Adrenal gland (tissue), 12 donors: Measurements from ENCODE around the gene TNS1. TPM values are rescaled to one million over a fixed set of nuclear protein-coding genes. Genes with fewer than 3 reads are reported as not detected.

Experiments used
- DNase-seq, 7 donors: peaks; one replicate each; pipeline ENCODE4 v3.0.0-alpha.2; 2019 to 2020
- H3K27ac ChIP-seq, 5 donors: fragments of 200-600 bp; sonication (generic) in 4 of 5; 1 replicate in 3 of 5; 2 replicates in 2 of 5; pipeline versions ENCODE4 v1.5.1 to v1.8.0; 2016 to 2020; ENCODE audit warnings: mild to moderate bottlenecking in 1 of 5
- H3K27me3 ChIP-seq: fragments of 200-600 bp; 2 replicates; pipeline ENCODE4 v1.8.0; 2021
- H3K36me3 ChIP-seq, 2 donors: fragments of 200-600 bp; replicated peaks in 1 of 2; 1 replicate in 1 of 2; 2 replicates in 1 of 2; pipeline versions ENCODE4 v1.5.1 to v1.8.0; 2018 to 2022
- H3K4me1 ChIP-seq, 2 donors: fragments of 200-600 bp; replicated peaks in 1 of 2; 1 replicate in 1 of 2; 2 replicates in 1 of 2; pipeline versions ENCODE4 v1.5.1 to v1.8.0; 2018 to 2021
- H3K4me3 ChIP-seq, 4 donors: fragments of 200-600 bp; sonication (generic) in 3 of 4; one replicate each; pipeline ENCODE4 v1.5.1; 2016 to 2018
- H3K9me3 ChIP-seq, 3 donors: fragments of 200-600 bp; sonication (generic) in 1 of 3; replicated peaks in 1 of 3; 1 replicate in 2 of 3; 2 replicates in 1 of 3; pipeline versions ENCODE4 v1.5.1 to v1.8.0; 2016 to 2021
- POLR2A ChIP-seq, 2 donors: fragments of 450-650 bp; IDR thresholded peaks; one replicate each; pipeline ENCODE4 v1.6.1; 2017; ENCODE audit warnings: antibody characterized with exemption in 2 of 2, mild to moderate bottlenecking in 2 of 2, moderate library complexity in 1 of 2
- WGBS, 4 donors: extraction: QIAGEN DNeasy Blood & Tissue Kit in 2 of 4; methylation state at CpG; one replicate each; pipeline versions ENCODE4 v1.1.5 to v1.1.7; 2013 to 2017; 5-methylcytosine and 5-hydroxymethylcytosine counted together
- intact Hi-C, 2 donors: fragments of 100-400 bp; cut with DNase I; formaldehyde crosslinking; loops; one replicate each; pipeline versions ENCODE4 v1.14.1 to v1.15.0; 2022 to 2023
- polyA plus RNA-seq, 3 donors: library from polyadenylated mRNA; stranded (reverse); fragments of 200-250 nt in 2 of 3; fragments of 350-450 nt in 1 of 3; fragmentation: Illumina TruSeq in 1 of 3; extraction: RNeasy Lipid Tissue Mini Kit (QIAGEN cat#74804) in 1 of 3; gene quantifications; one replicate each; pipeline ENCODE4 v1.2.3, GENCODE V29; 2013 to 2014
- total RNA-seq, 9 donors: library from RNA; depleted of rRNA in 4 of 9; stranded (reverse); fragments of >200 nt in 4 of 9; fragments of 120-200 nt in 1 of 9; fragmentation: NEBNext Ultra II Directional in 1 of 9; extraction: Animal tissue kit (Norgen Biotek cat#: 25700) in 1 of 9; gene quantifications; one replicate each; pipeline versions ENCODE4 v1.1.0 to v1.2.4, GENCODE V29; 2013 to 2023
- TF ChIP-seq, protein P1 (sequence below), 6 experiments: fragments of 450-650 bp in 4 of 6; fragments of 200-600 bp in 2 of 6; sonication (generic) in 1 of 6; IDR thresholded peaks; 1 replicate in 5 of 6; 2 replicates in 1 of 6; pipeline versions ENCODE4 v1.5.1 to v1.8.0; 2016 to 2021; ENCODE audit warnings: antibody characterized with exemption in 6 of 6, mild to moderate bottlenecking in 2 of 6, moderate library complexity in 1 of 6
- donor health status: healthy with polysubstance abuse.
- donor health status: Bipolar disorder and iron deficiency.
- donor health status: DM: yes; HTN: yes; CAD: no.
- donor health status: DM: no; HTN: no; CAD: no.
- donor health status: DM: no; HTN: no; CAD: no.
- donor health status: DM: yes; HTN: yes; CAD: no.

The TNS1 gene
- total and polyA plus RNA-seq, 12 donors, result 34.1 to 341 (median 252) TPM

DNA sequence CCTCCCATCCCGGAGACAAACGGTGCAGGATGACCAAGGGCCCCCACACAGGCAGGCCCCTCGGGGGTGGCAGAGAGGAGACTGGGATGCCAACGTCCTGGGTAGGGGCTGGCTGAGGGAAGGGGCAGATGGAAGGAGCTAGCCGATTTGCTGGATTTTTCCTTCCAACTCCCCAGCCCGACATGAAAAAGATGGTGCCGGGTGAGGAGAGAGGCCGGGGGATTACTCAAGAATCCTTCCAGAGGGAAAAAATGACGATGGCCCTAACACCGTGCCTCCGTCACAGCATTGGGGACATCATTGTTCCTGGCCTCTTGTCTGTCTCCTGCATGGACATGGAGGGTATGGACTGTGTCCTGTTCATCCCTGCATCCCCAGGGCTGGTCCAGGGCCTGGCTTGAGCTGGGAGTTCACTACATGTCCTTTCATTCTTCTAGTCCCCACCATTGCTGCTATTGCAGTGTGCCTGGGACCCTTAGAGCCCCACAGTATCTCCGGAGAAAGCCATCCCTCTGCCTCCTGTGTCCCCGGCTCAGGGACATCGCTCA lies 217.7 kb downstream of the TNS1 start:
- Histone ChIP-seq H3K4me1 (peaks cover 0 to 20% of the 10 kb centered on the region in 2 donors), H3K27ac (peak overlapping the region in 1 of 5 donors; percentile 36), H3K36me3 (peaks cover 0 to 8% of the 10 kb centered on the region in 2 donors), H3K27me3 (no peaks in the 10 kb centered on the region), H3K9me3 (no peaks in the 10 kb centered on the region), H3K4me3 (no peak overlapping the region)
- intact Hi-C loops, result loop anchor here (5.0 to 10.0 kb wide), 5 partner anchors 102 to 290 kb away; partner anchors contain the start of gene RUFY4 (in 1 of the 2)
- no peak for TF ChIP-seq POLR2A (IDR thresholded peaks at IDR 0.05)
- TF ChIP-seq, protein P1, sequence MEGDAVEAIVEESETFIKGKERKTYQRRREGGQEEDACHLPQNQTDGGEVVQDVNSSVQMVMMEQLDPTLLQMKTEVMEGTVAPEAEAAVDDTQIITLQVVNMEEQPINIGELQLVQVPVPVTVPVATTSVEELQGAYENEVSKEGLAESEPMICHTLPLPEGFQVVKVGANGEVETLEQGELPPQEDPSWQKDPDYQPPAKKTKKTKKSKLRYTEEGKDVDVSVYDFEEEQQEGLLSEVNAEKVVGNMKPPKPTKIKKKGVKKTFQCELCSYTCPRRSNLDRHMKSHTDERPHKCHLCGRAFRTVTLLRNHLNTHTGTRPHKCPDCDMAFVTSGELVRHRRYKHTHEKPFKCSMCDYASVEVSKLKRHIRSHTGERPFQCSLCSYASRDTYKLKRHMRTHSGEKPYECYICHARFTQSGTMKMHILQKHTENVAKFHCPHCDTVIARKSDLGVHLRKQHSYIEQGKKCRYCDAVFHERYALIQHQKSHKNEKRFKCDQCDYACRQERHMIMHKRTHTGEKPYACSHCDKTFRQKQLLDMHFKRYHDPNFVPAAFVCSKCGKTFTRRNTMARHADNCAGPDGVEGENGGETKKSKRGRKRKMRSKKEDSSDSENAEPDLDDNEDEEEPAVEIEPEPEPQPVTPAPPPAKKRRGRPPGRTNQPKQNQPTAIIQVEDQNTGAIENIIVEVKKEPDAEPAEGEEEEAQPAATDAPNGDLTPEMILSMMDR (IDR thresholded peaks at IDR 0.05), result no peak
- DNase-seq, result no peak
- 63 to 76% (median 73%) methylated on average over 11 to 14 of the region's 14 CpGs for WGBS, 4 donors

DNA sequence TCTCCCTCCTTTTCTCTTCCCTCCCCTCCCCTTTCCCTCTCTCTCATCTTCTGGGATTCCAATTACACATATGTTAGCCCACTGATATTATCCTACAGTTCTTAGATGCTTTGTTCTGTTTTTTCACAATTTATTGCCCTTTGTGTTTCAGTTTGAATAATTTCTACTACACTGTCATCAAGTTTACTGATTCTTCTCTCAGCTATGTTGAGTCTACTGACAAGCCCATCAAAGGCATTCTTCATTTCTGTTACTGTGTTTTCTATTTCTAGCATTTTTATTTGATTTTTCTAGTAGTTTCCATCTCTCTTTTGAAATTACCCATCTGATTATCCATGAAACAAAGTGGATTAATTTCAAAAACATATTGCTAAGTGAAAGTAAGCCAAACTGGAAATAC lies 219.6 kb downstream of the TNS1 start:
- intact Hi-C loops, result loop anchor here in 1 of 2 donors (10.0 kb wide), 1 partner anchor 292 kb away; no protein-coding TSS in a partner anchor
- DNase-seq, result no peak
- Histone ChIP-seq H3K4me3 (no peak overlapping the region), H3K4me1 (peaks cover 0 to 7% of the 10 kb centered on the region in 2 donors), H3K27ac (no peak overlapping the region), H3K9me3 (no peaks in the 10 kb centered on the region), H3K36me3 (peaks cover 0 to 1% of the 10 kb centered on the region in 2 donors), H3K27me3 (no peaks in the 10 kb centered on the region)
- no peak for TF ChIP-seq POLR2A (IDR thresholded peaks at IDR 0.05)
- TF ChIP-seq, protein P1 (IDR thresholded peaks at IDR 0.05), result no peak

DNA sequence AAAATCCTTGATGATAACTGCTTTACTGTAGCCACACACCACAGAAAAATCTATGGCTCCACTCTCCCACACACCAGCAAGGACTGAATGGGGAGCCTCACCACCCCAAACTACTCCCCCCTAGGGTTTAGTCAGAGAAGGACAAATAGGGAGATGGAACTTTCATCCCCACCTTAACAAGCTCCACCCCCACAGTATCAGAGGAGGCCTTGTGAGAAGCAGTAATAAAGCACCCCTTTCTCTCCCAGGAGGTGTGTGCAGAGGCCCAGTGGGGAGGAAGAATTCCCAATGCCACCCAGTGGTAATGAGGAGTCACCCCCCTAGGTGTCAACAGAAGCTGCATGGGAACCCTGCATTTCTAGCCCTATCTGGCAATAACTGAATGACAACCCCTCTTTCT lies 224.9 kb downstream of the TNS1 start:
- Histone ChIP-seq H3K27ac (no peak overlapping the region), H3K27me3 (no peaks in the 10 kb centered on the region), H3K9me3 (no peaks in the 10 kb centered on the region), H3K4me1 (no peaks in the 10 kb centered on the region), H3K4me3 (no peak overlapping the region), H3K36me3 (no peaks in the 10 kb centered on the region)
- no peak for TF ChIP-seq POLR2A (IDR thresholded peaks at IDR 0.05)
- TF ChIP-seq, protein P1 (IDR thresholded peaks at IDR 0.05), result no peak
- intact Hi-C loops, result no loop called here
- DNase-seq, result no peak

DNA sequence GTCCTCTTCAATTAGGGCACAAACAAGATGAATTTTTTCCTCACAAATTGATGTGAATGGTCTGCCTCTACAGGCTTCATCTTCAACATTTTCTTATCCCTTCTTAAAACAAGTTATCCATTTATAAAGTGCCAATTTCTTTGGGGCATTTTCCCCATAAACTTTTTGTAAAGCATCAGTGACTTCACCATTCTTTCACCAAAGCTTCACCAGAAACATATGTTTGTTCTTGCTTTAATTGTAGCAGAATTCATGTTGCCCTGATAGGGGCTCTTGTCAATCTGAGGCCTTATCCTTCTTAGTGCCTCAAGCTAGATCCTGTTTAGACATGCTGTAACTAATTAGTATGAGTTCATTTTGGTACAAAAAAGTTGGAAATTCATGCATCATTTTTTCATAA lies 226.2 kb downstream of the TNS1 start:
- Histone ChIP-seq H3K27me3 (no peaks in the 10 kb centered on the region), H3K4me3 (no peak overlapping the region), H3K4me1 (no peaks in the 10 kb centered on the region), H3K27ac (no peak overlapping the region), H3K36me3 (no peaks in the 10 kb centered on the region), H3K9me3 (no peaks in the 10 kb centered on the region)
- intact Hi-C loops, result no loop called here
- TF ChIP-seq POLR2A (IDR thresholded peaks at IDR 0.05), result no peak
- TF ChIP-seq, protein P1 (IDR thresholded peaks at IDR 0.05), result no peak
- no peak for DNase-seq
